ENCODE measurements around the gene EXTL2.

- TF ChIP-seq, protein P1, sequence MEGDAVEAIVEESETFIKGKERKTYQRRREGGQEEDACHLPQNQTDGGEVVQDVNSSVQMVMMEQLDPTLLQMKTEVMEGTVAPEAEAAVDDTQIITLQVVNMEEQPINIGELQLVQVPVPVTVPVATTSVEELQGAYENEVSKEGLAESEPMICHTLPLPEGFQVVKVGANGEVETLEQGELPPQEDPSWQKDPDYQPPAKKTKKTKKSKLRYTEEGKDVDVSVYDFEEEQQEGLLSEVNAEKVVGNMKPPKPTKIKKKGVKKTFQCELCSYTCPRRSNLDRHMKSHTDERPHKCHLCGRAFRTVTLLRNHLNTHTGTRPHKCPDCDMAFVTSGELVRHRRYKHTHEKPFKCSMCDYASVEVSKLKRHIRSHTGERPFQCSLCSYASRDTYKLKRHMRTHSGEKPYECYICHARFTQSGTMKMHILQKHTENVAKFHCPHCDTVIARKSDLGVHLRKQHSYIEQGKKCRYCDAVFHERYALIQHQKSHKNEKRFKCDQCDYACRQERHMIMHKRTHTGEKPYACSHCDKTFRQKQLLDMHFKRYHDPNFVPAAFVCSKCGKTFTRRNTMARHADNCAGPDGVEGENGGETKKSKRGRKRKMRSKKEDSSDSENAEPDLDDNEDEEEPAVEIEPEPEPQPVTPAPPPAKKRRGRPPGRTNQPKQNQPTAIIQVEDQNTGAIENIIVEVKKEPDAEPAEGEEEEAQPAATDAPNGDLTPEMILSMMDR (IDR thresholded peaks at IDR 0.05; ENCODE audit: extremely low read depth in 1 of 2, insufficient read depth in 1 of 2, low read depth in 1 of 2, low read length in 2 of 2) = no peak
- TF ChIP-seq POLR2AphosphoS5 (IDR thresholded peaks at IDR 0.05; ENCODE audit: insufficient read depth, low read depth, low read length) (no peak), EZH2 (IDR thresholded peaks at IDR 0.05; ENCODE audit: borderline replicate concordance, low read depth, low read length, severe bottlenecking) (no peak), MAX (IDR thresholded peaks at IDR 0.05; ENCODE audit: insufficient read depth, insufficient read length) (no peak), POLR2A (IDR thresholded peaks at IDR 0.05; ENCODE audit: low read depth, low read length) (no peak), GATA2 (IDR thresholded peaks at IDR 0.05; ENCODE audit: insufficient read depth, insufficient read length, low read depth, low read length) (no peak), JUN (IDR thresholded peaks at IDR 0.05; ENCODE audit: borderline replicate concordance, insufficient read depth, insufficient read length, low read depth) (no peak)
Observed at GRCh38 chr1:100903777-100904176, 9.1 kb upstream of the EXTL2 start.

Measured in endothelial cell of umbilical vein (primary cell).